Activated T-cell treated with anti-CD3 and anti-CD28 coated beads, Interleukin-2, amount 50 U/mL, for 48 hours (primary cell): Measurements from ENCODE around the gene RIPK4.

Experiments
- DNase-seq, 2 experiments: peaks; one replicate each; pipeline ENCODE4 v3.0.0-alpha.2; 2020

Gene RIPK4

DNA sequence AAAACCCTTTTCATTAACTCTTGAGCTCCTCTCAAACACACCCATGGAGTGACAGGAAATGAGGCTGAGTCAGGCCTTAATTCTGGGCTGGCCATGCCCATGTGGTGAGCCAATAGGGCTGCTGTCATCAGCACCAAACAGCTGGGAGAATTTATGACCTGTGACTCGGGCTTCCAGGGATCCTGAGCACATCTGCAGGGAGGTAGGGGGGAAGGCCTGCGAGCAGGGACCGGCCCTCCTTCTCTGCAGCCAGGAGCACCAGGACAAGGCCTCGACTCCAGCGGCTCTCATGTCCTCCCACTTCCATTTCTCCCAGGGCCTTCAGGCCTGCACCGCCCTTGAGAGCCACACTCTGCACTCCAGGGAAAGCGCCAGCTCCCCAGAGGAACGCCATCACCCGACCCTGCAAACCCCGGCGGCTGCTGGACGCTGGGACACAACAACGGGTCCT is 14.6 kb downstream of the RIPK4 start:
- DNase-seq, result no peak

DNA sequence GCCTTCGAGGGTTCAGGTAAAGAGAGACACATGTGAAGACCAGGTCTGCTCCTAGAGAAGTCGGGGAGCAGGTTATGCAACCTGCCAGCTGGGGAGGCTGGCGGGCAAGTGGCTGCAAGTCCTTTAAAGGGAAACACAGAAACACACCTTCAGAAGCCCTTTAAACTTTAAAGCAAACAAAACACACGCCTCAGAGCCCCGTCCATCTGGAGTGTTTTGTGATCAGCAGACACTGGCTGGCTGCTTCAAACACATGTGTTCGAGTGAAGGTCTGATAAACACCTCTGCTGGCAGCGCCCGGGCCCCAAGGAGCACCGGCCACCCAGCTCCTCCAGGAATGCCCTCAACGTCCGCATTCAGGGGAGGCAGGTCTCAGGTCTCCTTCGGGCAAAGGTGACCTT is 15.2 kb downstream of the RIPK4 start:
- no peak for DNase-seq

DNA sequence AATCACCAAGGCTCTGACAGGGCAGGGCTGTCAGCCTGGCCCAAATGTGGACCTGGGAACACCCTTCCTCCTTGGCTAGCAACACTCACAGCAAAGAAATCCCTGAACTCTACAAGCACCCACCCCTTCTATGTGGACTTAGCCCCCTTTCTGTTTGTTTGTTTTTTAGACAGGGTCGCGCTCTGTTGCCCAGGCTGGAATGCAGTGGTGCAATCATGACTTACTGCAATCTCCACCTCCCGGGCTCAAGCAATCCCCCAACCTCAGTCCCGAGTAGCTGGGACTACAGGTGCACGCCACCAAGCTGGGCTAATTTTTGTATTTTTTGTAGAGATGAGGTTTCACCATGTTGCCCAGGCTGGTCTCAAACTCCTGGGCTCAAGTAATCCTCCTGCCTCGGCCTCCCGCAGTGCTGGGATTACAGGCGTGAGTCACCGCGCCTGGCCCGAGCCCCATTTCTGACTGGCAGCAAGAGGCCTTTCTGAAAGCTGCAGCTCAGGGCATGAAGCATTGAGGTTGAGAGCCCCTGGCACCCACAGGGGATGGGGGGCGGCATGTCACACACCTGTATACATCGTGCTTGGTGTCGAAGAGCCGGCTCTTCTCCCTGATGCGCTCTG is 16.2 kb downstream of the RIPK4 start:
- no peak for DNase-seq

DNA sequence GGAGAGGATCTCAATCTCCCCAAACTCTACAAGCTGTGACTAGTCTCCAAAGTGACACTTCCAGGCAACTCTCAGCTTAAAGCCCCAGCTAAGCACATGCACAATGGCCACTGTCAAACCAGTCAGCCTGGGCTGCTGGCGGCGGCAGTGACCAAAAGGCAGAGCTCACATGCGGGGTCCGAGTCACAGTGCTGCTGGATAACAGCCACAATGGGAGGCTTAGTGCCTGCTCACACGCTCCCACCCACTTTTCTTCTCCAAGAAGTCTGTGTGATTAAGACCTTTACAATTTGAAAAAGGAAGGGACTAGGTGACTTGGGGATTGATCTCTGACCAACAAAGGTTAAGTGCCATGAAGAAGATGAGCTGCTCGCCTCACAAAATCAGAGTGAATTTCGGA is 16.8 kb downstream of the RIPK4 start:
- no peak for DNase-seq

DNA sequence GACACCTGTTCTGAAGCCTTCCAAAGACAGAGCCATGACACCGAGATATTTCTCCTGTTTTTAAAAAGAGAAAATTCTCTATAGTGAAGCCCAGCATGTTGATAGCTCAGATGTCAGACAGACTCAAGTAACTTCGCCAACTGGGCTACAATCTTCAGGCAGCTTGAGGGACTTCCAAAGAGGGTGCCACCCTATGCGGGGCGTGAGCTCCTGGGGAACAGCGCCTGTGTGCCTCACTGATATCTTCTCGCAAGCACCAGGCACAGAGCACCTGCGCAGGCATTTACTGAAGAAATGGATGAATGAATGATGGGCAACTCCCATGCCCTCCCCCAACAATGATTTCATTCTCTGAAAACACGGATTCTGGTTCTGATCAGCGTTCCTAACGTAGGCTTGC is 17.6 kb downstream of the RIPK4 start:
- no peak for DNase-seq

DNA sequence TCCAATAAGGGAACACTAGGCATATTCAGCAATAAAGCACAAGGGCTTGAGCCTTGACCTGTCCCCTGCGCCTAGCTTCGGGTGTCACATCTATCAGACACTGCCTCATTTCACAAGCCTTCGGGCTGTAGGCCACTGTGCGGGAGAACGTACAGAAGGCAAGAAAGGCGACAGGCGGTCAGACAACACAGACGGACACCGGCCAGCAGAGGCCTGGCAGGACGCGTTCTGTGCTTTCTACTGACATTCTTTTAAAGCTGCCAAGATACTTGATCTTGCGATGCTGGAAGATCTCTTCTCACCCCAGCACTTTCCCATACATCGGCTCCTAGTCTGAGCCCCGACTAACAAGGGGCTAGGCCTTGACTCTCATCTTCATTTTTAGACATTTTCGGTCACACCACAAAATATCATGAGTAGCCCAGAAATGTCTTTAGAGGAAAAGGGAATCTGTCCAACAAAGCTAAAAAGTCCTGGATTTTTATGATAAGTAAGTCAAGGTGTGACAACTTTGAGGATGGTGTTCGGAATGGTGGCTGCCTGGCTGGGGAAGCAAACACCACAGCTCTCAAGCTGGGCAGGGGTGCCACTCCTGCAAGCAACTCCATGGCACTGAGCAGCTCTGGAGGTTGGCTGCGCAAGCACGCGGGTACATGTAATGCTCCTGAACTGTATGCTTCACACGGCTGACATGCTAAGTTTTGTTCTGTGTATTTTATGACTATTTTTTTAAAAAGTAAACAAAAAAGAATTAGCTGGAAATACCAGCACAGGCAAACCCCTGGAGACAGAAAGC is 18.7 kb downstream of the RIPK4 start:
- DNase-seq, result no peak

DNA sequence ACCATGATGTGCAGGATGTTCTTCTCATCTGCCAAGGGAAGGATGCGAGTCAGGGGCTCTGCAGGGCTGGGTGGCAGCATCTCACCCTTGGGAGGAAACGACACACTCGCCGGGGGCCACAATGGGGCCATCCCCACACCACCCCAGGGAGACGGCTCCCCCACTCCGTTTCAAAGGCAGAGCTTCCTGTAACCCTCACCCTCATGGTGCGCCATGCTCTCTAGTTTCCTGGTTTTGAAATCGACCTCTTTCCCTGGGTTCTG is 20.2 kb downstream of the RIPK4 start:
- no peak for DNase-seq

DNA sequence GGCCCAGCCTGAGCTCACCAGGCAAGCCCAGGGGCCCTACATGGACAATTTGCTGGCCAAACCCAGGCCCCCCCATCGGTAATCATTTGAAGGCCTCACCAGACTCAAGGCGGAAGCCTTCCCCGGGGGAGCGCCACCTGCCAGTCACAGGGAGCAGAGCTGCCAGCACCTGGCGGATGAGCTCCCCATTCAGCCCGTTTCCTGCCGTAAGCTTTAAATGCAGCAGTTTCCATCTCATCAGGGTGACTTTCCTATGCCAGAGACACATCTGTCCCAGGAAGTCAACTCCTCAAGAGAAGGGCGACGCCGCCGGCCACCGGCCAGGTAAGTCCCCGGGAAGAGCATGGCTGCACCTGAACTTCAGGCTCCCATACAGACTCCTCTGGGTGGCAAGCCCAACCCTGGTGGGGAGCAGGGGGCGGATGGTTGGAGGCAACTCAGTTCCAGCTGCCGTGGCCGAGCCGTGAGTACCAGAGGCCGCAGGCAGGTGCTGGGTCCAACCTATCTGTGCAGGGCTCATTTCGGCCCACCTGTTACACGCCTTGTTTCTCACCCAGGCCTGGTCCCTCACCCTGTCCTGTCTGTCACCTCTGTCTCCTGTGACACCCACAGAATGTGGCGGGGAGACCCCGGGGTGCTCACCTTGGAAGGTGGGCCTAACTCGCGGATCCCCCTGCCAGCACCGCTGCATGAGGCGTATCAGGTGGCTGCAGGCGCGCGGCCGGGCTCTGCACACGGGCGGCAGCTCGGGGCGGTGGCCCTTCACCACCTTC is 20.7 kb downstream of the RIPK4 start:
- DNase-seq, result no peak

DNA sequence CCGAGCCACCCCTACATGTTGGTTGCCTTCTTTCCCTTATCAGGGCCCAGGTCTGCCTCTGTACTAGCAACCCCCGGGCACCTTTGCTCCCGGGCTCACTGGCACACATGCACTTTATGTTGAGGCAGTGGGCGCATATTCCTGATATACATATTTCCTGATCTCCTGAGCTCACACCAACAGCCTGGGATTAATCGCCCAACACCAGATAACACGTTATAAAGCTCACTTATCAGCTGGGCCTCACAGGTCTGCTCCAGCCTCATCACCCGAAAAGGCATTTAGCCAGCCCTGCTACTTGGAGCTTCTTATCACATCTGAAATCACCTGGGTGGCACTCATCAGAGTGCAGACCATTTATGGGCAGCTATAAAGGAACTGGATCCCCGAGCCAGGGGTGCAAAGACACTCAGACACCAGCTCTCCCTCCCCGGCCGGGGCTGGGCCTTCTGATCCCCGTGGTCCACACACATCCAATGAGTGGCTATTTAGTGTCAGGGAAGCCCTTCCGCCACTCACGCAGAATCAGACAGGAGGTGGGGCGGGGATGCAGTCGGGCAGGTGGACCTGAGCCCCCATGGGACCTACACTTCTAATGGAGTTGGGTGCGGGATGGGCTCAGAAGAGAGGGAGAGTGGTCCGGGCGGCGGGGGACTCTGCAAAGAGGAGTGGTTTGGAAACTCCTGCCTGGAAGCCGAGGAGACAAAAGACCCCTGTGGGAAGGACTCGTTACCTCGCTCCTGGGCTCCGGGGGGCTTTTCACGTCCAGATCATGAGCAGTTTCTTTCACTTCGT is 21.6 kb downstream of the RIPK4 start:
- no peak for DNase-seq

DNA sequence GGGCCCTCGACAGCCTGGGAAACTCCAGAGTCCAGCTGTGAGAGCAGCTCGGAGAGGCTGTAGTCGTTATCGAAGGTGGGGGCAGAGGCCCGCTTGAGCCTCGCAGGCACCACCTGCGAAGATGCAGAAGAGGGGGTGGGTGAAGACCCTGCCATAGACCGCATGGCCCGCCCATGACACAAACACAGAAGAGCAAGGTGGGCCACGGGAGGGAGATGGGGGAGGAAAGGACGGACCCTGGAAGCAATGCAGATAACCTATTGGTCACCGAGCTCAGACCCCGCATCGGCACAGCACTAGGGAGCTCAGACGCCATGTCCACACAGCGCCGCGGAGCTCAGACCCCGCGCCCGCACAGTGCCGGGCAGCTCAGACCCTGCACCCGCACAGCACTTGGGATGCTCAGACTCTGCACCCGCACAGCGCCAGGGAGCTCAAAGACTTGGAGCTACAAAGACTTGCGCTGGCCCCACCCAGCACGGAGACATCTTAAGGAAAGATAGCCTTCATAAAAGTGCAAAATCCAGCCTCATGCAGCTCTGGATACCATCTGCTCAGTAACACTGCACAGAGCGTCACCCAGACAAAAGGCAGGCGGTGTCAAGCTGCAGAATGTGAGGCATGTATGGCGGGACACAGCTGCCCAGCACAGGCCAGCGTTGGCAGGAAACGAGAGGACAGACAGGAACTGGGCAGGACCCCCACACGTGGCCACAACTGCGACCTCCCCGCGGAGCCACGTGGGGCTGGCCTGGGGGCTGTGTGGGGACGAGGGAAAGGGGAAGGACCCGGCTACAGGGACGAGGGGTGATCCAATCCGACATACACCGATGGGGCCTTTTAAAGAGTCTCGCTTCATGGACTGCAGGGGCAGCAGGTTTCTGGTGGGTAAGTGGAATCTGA is 22.6 kb downstream of the RIPK4 start:
- DNase-seq, result no peak

DNA sequence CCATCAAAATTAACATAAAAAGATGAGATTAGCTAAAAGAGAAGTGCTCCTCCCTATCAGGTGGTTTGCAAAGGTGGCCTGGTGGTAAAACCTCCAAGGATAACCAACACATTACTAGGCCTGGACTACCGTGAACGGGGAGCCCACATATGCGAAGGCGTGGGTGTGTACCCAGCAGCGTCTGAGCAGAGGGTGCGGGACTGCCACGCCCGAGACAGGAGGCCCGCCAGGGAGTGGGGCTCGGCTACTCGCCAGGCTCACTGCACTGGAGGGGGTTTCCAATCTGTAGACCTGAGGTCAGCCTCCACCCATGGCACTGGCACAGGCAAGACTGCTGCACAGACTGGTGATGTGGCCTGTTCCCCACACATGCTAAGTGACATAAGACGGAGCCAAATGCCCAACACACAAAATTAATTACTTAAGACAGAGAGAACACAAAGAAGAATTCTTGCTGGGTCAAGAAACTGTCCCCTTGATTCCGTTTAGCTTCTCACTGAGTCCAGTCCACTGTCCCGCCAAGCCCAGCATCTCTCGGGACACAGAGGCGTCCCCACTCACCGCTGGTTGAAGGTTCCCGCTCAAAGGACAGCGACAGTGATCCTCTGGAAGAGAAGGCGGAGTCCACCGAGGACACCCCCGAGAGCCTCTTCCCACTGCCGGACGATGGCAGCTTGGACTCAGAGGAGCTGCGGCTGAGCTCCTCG is 23.4 kb downstream of the RIPK4 start:
- no peak for DNase-seq

DNA sequence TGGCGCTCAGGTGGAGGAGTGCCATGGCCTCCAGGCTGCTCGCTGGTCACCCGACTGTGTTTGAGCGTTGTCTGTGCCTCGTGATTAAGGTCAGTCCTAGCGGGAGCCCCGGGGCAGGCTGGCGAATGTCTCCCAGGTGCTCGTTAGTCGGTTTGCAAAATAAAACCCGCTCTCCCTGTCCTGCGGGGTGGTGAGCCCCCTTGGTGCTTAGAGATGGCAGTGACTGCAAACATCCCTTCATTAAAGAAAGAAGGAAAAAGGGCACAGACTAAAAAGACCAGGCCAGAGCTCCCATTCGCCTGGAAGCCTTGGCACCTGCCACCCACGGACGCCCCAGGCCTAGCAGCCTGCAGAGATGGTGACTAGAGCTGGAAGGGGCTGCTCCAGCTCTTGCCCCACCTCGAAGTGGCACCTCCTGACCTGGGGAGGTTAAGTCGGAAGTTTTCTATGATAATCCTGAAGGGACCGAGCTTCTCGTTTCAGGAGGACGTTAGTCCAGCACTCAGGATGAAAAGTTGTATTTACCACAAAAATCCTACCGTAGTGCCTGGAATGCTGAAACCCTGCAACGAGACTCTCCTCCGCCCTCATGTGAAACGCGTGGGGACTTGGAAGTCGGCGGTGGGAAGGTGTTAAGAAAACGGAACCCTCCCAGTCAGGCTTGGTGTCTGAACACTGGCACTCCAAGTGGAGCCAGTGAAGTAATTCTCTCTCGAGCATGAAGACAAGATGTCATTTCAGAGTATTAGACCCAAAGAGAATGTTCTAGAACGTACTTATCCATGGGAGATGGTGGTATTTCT is 24.6 kb downstream of the RIPK4 start:
- no peak for DNase-seq

DNA sequence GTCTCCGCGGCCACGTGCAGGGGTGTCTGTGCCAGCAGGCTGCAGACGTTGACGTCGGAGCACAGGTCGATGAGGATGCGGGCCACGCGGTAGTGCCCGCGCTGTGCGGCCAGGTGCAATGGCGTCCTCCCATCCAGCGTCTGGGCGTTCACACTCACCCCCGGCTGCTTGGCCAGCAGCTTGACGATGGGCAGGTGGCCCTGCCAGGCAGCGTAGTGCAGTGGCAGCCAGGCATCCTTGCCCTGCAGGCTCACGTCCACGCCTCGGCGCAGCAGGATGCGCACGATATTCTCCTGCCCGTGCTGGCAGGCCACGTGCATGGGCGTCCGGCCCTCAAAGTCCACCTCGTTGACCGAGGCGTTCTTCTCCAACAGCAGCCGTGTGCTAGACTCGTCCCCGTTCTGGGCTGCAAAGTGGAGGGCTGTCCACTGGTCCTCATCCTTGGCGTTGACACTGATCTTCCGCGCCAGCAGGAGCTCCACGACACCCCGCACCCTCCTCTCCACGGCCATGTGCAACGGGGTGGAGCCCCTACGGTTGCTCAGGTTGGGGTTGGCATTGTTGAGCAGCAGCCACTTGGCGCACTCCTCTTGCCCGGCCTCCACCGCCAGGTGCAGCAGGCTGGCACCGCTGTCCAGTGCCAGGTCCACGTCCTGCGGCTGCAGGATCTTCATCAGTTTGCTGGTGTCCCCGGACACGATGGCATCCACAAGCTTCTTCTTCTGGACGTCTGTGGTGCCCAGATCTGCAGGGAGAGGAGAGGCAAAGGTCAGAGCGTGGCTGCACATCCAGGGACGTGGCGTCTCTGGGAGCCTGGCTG is 25.4 kb downstream of the RIPK4 start:
- no peak for DNase-seq

DNA sequence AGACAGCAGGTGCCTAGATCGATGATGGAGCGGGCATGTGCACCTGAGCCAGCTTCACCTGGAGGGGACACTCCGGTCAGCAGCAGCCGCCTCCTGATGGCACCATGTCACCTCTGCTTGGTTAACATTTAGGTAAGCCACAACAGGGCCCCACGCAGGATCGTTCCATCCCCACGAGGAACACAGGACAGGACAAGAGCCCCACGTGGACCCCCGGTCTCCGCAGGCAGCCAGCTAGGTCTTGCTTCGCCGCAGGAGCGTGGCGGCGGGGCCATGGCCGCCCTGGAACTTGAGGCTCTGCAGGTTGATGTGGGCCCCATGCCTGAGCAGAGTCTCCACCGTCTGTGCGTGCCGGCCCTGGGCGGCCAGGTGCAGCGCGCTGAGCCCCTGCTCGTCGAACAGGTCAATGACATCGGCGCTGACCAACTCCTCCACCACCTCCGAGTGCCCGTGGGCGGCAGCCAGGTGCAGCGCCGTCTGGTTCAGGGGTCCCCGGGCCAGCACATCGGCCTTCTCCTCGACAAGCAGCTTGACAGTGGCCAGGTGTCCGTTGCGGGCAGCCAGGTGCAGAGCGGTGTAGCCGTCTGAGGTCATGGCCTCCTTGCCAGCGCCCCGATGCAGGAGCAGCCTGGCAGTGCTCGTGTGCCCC is 26.1 kb downstream of the RIPK4 start:
- DNase-seq, result no peak

DNA sequence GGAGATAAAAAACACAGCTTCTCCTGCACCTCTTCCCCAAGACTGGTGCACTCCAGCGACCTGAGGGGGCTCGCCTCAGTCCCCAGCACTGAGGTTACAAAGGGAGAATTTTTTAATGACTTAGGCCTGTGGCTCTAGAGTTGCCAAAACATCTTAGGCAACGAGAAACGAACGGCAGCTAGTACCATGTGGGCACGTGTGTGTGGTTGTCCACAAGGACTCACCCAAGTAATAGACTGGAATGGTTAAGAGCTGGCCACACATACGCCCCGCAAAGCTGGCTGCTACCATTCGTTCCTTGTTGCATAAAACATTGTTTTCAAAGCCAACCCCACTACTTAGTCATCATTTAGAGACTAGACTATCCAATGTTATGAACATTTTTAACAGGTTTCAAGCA is 26.9 kb downstream of the RIPK4 start:
- DNase-seq, result no peak

DNA sequence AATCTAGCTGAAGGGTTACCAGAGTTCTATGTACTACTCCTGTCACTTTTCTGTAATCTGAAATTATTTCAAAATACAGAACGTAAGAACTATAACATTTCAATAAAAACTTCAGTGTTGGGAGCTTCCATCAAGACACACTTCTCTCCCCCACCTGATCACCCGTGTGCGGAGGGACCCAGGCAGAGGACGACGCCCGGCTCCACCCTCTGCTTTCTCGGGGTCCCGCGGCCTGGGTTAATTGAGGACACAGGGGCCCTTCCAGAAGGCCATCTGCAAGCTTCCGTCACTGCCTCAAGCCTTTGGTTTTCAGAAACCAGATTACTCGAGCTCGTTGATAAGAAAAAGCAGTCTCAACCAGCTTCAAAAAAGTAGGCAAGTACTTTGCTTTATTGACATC is 27.8 kb downstream of the RIPK4 start:
- no peak for DNase-seq

DNA sequence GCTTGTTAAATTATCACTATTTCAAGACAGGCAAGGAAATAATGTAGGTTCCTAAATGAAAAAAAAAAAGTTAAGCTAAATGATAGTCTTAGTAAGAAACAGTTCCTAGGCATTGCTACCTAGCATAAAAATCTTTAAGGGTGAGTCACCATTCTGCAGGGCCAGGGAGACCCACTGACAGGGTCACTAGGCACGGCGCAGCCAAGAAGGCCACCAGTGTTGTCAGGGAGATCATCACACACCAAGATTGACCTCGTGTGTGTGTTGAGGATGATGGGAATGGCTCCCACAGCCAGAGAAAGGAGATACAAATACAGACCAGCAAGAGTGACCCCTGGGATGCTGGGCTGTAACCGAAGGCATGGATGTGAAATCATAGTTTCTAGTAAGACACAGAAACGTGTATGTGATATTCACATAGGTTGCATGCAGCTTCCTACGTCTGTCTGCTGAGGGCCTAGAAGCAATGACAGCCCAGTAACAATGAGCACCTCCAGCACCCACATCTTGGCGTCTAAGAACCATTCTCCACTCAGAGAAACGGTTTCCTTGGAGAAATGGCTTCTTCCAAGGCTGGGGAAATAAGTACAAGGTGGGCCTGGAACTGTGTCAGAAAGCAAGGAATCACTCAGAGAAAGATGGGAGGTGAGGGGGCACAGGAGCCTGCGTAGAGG is 29.1 kb downstream of the RIPK4 start:
- DNase-seq, result no peak

DNA sequence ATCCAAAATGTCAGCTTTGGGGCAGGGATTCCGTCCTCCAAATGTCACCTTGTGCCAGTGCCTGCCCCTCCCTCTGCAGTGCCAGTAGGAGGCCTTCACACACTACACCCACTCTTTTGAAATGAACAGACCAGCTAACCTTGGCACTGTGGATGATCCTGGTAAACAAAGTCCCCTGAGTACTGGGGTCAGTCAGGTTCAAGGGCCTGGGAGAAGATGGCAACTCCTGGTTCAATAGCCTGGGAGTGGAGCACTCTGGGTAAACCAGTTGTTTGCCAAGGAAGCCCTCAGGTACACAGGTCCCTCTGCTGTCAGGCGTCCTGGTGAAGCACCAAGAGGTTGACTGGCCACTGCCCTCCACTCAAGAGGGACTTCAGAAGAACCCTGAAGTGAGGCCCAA is 30.4 kb downstream of the RIPK4 start:
- DNase-seq, result no peak
